M059J (cell line): ENCODE data around the gene NHEJ1. TPM values are rescaled to one million over a fixed set of nuclear protein-coding genes. Genes with fewer than 3 reads are reported as not detected.

ENCODE experiments used
- DNase-seq: peaks from one replicate; pipeline ENCODE4 v3.0.0-alpha.2; 2012; ENCODE audit warnings: low read depth
- total RNA-seq: library from RNA; depleted of rRNA; stranded (reverse); fragments of >200 nt; shearing (Covaris generic); gene quantifications from 2 replicates; pipeline ENCODE4 v1.2.3, GENCODE V29; 2014

NHEJ1 gene
- total RNA-seq, 1 experiment from 2014 or later = 13.6 TPM

- DNase-seq = peak; percentile 37
Measured at GRCh38 chr2:219058541-219059374, 101.9 kb downstream of the NHEJ1 start.

- DNase-seq = peak; percentile 48
Measured at GRCh38 chr2:219057709-219058540, 102.7 kb downstream of the NHEJ1 start.

- no peak for DNase-seq
Measured at GRCh38 chr2:219056896-219057708, 103.5 kb downstream of the NHEJ1 start.

GRCh38 chr2:219056176-219056895 is 104.3 kb downstream of the NHEJ1 start:
- no peak for DNase-seq

GRCh38 chr2:219054956-219055903 is 105.4 kb downstream of the NHEJ1 start:
- no peak for DNase-seq

GRCh38 chr2:219049282-219049681 is 111.3 kb downstream of the NHEJ1 start:
- peak; percentile 83 for DNase-seq

GRCh38 chr2:219045937-219046550 is 114.6 kb downstream of the NHEJ1 start:
- DNase-seq = peak; percentile 33

- DNase-seq = no peak
Measured at GRCh38 chr2:219042750-219043149, 117.9 kb downstream of the NHEJ1 start.

GRCh38 chr2:219042157-219042556 is 118.5 kb downstream of the NHEJ1 start:
- DNase-seq = no peak

GRCh38 chr2:219041252-219041651 is 119.4 kb downstream of the NHEJ1 start, which contains the start of gene CFAP65:
Gene CFAP65 (minus strand): TSS chr2:219041516. CDS start chr2:219039048, 2,468 bp downstream.
- DNase-seq = peak; percentile 30

GRCh38 chr2:219038600-219038999 is 122.0 kb downstream of the NHEJ1 start:
- DNase-seq = no peak

- DNase-seq = no peak
Measured at GRCh38 chr2:219037783-219038499, 122.7 kb downstream of the NHEJ1 start.

- no peak for DNase-seq
Measured at GRCh38 chr2:219035942-219036341, 124.7 kb downstream of the NHEJ1 start.

GRCh38 chr2:219034823-219035222 is 125.8 kb downstream of the NHEJ1 start:
- no peak for DNase-seq

GRCh38 chr2:219032051-219032745 is 128.4 kb downstream of the NHEJ1 start:
- no peak for DNase-seq

- DNase-seq = no peak
Measured at GRCh38 chr2:219031005-219031738, 129.4 kb downstream of the NHEJ1 start.

GRCh38 chr2:219030177-219030940 is 130.3 kb downstream of the NHEJ1 start:
- DNase-seq = no peak
